HEK293 (cell line): ENCODE data around the gene FRYL.

Source experiments
- CTCF ChIA-PET: fragments of 350-600 bp; formaldehyde crosslinking; extraction: SDS; loops from one replicate; lab custom pipeline; 2021; ENCODE audit warnings: antibody characterized with exemption; lab: Yijun Ruan, JAX
- POLR2A ChIA-PET: fragments of 300-600 bp; formaldehyde crosslinking; extraction: SDS; loops from one replicate; lab custom pipeline; 2020; ENCODE audit warnings: antibody characterized with exemption, inconsistent platforms; lab: Yijun Ruan, JAX
- H3K27ac ChIP-seq: fragments of 200-500 bp; sonication (Bioruptor generic); 2 replicates; pipeline ENCODE4 v1.5.1; 2014; ENCODE audit warnings: low read depth, low read length, control low read depth, inconsistent platforms; ENCODE audit errors: extremely low read depth
- H3K36me3 ChIP-seq, 2 experiments: fragments of 200-500 bp in 1 of 2; sonication (Bioruptor generic) in 1 of 2; 1 replicate in 1 of 2; 2 replicates in 1 of 2; pipeline ENCODE4 v1.5.1; 2014 to 2017; ENCODE audit warnings: inconsistent platforms in 2 of 2, low read length in 2 of 2; ENCODE audit not compliant: control insufficient read depth in 2 of 2, insufficient read depth in 1 of 2
- H3K4me1 ChIP-seq: fragments of 200-500 bp; sonication (Bioruptor generic); 2 replicates; pipeline ENCODE4 v1.5.1; 2014; ENCODE audit warnings: mild to moderate bottlenecking, low read length, inconsistent platforms; ENCODE audit not compliant: control insufficient read depth, insufficient read depth
- H3K4me3 ChIP-seq: 2 replicates; pipeline ENCODE4 v1.5.1; 2011; ENCODE audit warnings: low read depth, mild to moderate bottlenecking, control low read depth, low read length, moderate library complexity
- H3K9me3 ChIP-seq: fragments of 200-500 bp; sonication (Bioruptor generic); 2 replicates; pipeline ENCODE4 v1.5.1; 2014; ENCODE audit warnings: low read depth, low read length, inconsistent platforms; ENCODE audit not compliant: control insufficient read depth, insufficient read depth
- EGR2 ChIP-seq: fragments of 450-650 bp; formaldehyde crosslinking; IDR thresholded peaks from 2 replicates; pipeline ENCODE4 v1.5.1; 2016; ENCODE audit warnings: low read depth, missing biosample characterization, missing genetic modification characterization
- GLIS1 ChIP-seq: fragments of 450-650 bp; formaldehyde crosslinking; IDR thresholded peaks from 2 replicates; pipeline ENCODE4 v1.5.1; 2016; ENCODE audit warnings: missing biosample characterization, missing genetic modification characterization
- KLF10 ChIP-seq: fragments of 450-650 bp; IDR thresholded peaks from 2 replicates; pipeline ENCODE4 v1.5.1; 2018; ENCODE audit warnings: missing biosample characterization, mild to moderate bottlenecking, missing genetic modification characterization
- KLF9 ChIP-seq: fragments of 450-650 bp; formaldehyde crosslinking; IDR thresholded peaks from 2 replicates; pipeline ENCODE4 v1.5.1; 2016; ENCODE audit warnings: missing biosample characterization, missing genetic modification characterization, low read depth
- MZF1 ChIP-seq: fragments of 450-650 bp; formaldehyde crosslinking; IDR thresholded peaks from 2 replicates; pipeline ENCODE4 v1.5.1; 2017; ENCODE audit warnings: missing biosample characterization, missing genetic modification characterization, borderline replicate concordance
- SP7 ChIP-seq: fragments of 450-650 bp; formaldehyde crosslinking; IDR thresholded peaks from 2 replicates; pipeline ENCODE4 v1.5.1; 2016; ENCODE audit warnings: missing biosample characterization, missing genetic modification characterization
- ZBTB21 ChIP-seq: fragments of 450-650 bp; formaldehyde crosslinking; IDR thresholded peaks from 2 replicates; pipeline ENCODE4 v1.5.1; 2017; ENCODE audit warnings: missing biosample characterization, missing genetic modification characterization
- ZEB2 ChIP-seq: fragments of 450-650 bp; formaldehyde crosslinking; IDR thresholded peaks from 2 replicates; pipeline ENCODE4 v1.5.1; 2016; ENCODE audit warnings: missing biosample characterization, missing genetic modification characterization
- ZFHX2 ChIP-seq: fragments of 450-650 bp; formaldehyde crosslinking; conservative IDR thresholded peaks from 2 replicates; pipeline ENCODE4 v1.5.1; 2016; ENCODE audit warnings: missing biosample characterization, missing genetic modification characterization
- ZFP3 ChIP-seq: fragments of 450-650 bp; formaldehyde crosslinking; IDR thresholded peaks from 2 replicates; pipeline ENCODE4 v1.5.1; 2016; ENCODE audit warnings: low read depth, missing biosample characterization, missing genetic modification characterization
- ZNF248 ChIP-seq: fragments of 450-650 bp; formaldehyde crosslinking; IDR thresholded peaks from 2 replicates; pipeline ENCODE4 v1.5.1; 2017; ENCODE audit warnings: missing biosample characterization, missing genetic modification characterization
- ZNF324 ChIP-seq: fragments of 450-650 bp; formaldehyde crosslinking; IDR thresholded peaks from 2 replicates; pipeline ENCODE4 v1.5.1; 2016; ENCODE audit warnings: missing biosample characterization, missing genetic modification characterization
- ZNF341 ChIP-seq: fragments of 450-650 bp; formaldehyde crosslinking; IDR thresholded peaks from 2 replicates; pipeline ENCODE4; 2016; ENCODE audit warnings: low read depth, missing biosample characterization, missing genetic modification characterization
- ZNF366 ChIP-seq: fragments of 450-650 bp; formaldehyde crosslinking; conservative IDR thresholded peaks from 2 replicates; pipeline ENCODE4 v1.5.1; 2016; ENCODE audit warnings: missing biosample characterization, missing genetic modification characterization
- ZNF416 ChIP-seq: fragments of 450-650 bp; formaldehyde crosslinking; IDR thresholded peaks from 2 replicates; pipeline ENCODE4 v1.5.1; 2016; ENCODE audit warnings: missing biosample characterization, missing genetic modification characterization
- ZNF585B ChIP-seq: fragments of 450-650 bp; formaldehyde crosslinking; IDR thresholded peaks from 2 replicates; pipeline ENCODE4 v1.5.1; 2016; ENCODE audit warnings: missing biosample characterization, missing genetic modification characterization
- ZNF600 ChIP-seq: fragments of 450-650 bp; formaldehyde crosslinking; IDR thresholded peaks from 2 replicates; pipeline ENCODE4 v1.5.1; 2016; ENCODE audit warnings: missing biosample characterization, missing genetic modification characterization
- ZNF623 ChIP-seq: fragments of 450-650 bp; formaldehyde crosslinking; IDR thresholded peaks from 2 replicates; pipeline ENCODE4 v1.5.1; 2016; ENCODE audit warnings: missing biosample characterization, missing genetic modification characterization
- ZNF629 ChIP-seq: fragments of 450-650 bp; formaldehyde crosslinking; IDR thresholded peaks from 2 replicates; pipeline ENCODE4 v1.5.1; 2017; ENCODE audit warnings: missing biosample characterization, missing genetic modification characterization
- ZNF658 ChIP-seq: fragments of 450-650 bp; formaldehyde crosslinking; IDR thresholded peaks from 2 replicates; pipeline ENCODE4; 2016; ENCODE audit warnings: missing biosample characterization, missing genetic modification characterization
- ZNF660 ChIP-seq: fragments of 450-650 bp; IDR thresholded peaks from 2 replicates; pipeline ENCODE4 v1.5.1; 2018; ENCODE audit warnings: missing biosample characterization, mild to moderate bottlenecking, missing genetic modification characterization
- ZNF837 ChIP-seq: fragments of 450-650 bp; formaldehyde crosslinking; IDR thresholded peaks from 2 replicates; pipeline ENCODE4 v1.5.1; 2016; ENCODE audit warnings: missing biosample characterization, missing genetic modification characterization
- TF ChIP-seq, protein P1 (sequence below): fragments of 450-650 bp; formaldehyde crosslinking; IDR thresholded peaks from 2 replicates; pipeline ENCODE4 v1.5.1; 2017; ENCODE audit warnings: missing biosample characterization, missing genetic modification characterization
- TF ChIP-seq, protein P2 (sequence below): fragments of 450-650 bp; formaldehyde crosslinking; IDR thresholded peaks from 2 replicates; pipeline ENCODE4 v1.5.1; 2016; ENCODE audit warnings: missing biosample characterization, missing genetic modification characterization
- TF ChIP-seq, protein P3 (sequence below): fragments of 450-650 bp; formaldehyde crosslinking; IDR thresholded peaks from 2 replicates; pipeline ENCODE4 v1.5.1; 2016; ENCODE audit warnings: missing biosample characterization, missing genetic modification characterization
- TF ChIP-seq, protein P4 (sequence below): fragments of 450-650 bp; formaldehyde crosslinking; IDR thresholded peaks from 2 replicates; pipeline ENCODE4 v1.5.1; 2016; ENCODE audit warnings: missing biosample characterization, missing genetic modification characterization
- TF ChIP-seq, protein P5 (sequence below): fragments of 450-650 bp; formaldehyde crosslinking; IDR thresholded peaks from 2 replicates; pipeline ENCODE4 v1.5.1; 2016; ENCODE audit warnings: missing biosample characterization, missing genetic modification characterization

The FRYL gene

DNA sequence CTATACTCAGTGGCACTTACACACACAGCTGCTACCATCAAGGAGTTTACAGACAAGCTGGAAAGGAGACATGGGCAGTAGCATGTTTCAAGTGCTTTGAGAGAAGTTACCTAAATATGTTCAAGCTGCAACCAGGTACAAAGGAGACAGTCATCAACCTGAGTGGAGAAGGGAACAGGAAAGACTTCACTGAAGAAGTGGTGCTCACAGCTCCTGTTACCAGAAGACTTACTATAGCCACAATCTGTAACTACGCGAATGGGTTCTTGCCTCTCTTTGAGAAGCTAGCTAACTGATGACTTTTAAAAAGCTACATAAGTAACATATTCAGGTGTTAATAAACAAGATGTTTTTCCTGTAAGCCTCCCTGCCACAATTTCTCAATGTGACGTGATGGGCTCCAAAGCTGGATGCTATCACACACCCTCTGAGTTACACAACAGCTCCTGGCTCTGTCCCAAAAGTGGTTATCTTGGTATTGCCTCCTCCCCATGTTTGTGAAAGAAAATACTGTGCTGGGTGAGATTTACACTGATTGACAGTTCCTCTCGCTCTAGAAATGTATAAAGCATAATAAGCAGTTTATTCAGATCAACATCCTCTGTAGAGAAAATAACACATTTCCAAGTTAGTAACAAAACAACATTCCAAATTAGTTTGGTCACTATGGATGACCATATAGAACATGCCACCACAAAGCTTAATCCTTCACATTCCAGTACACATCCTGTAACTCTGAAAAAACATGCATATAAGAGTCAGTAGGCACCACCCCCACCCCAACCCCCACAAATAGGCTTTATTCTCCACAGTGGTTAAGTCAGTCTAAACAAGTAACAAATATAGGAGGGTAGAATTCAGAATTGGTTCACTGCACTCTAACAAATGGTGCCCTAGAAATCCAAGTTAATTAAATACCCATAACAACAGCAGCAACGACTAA lies 81.8 kb downstream of the FRYL start:
- Histone ChIP-seq H3K27ac (no peak overlapping the region), H3K4me3 (no peak overlapping the region), H3K9me3 (no peaks in the 10 kb centered on the region), H3K36me3 (no peaks in the 10 kb centered on the region), H3K4me1 (peaks cover 6% of the 10 kb centered on the region)
- ChIA-PET CTCF (interaction anchor here (0.6 to 0.9 kb wide), 3 partner anchors 42 to 407 kb away, joined by 3 to 5 read pairs (median 4); no protein-coding TSS in a partner anchor), POLR2A (interaction anchor here (0.6 to 1.5 kb wide), 3 partner anchors 11 to 208 kb away, joined by 3 to 5 read pairs (median 3); partner anchors contain the start of gene OCIAD2)
- TF ChIP-seq SP7 (tag by site-specific recombination) (peak; percentile 93), ZNF623 (tag by site-specific recombination) (no peak), ZNF629 (tag by site-specific recombination) (peak; percentile 82), ZNF366 (tag by site-specific recombination) (peak; percentile 60; the same call in 1 of the 2 replicates), ZNF248 (no peak), ZNF585B (tag by site-specific recombination) (no peak), ZFP3 (tag by site-specific recombination) (no peak), MZF1 (tag by site-specific recombination) (no peak), ZBTB21 (tag by site-specific recombination) (0 out of 2 replicates have a peak, but pooled peaks have one; percentile 34), GLIS1 (tag by site-specific recombination) (0 out of 2 replicates have a peak, but pooled peaks have one; percentile 12), ZNF658 (no peak), KLF10 (tag by site-specific recombination) (0 out of 2 replicates have a peak, but pooled peaks have one; percentile 40), EGR2 (peak; percentile 30; the same call in 1 of the 2 replicates), ZNF341 (tag by site-specific recombination) (peak; percentile 91), ZNF416 (tag by site-specific recombination) (no peak), ZNF660 (tag by site-specific recombination) (peak; percentile 25; the same call in 1 of the 2 replicates), ZNF837 (tag by site-specific recombination) (no peak), ZNF324 (tag by site-specific recombination) (0 out of 2 replicates have a peak, but pooled peaks have one; percentile 19), KLF9 (peak; percentile 14; the same call in 1 of the 2 replicates), ZNF600 (peak; percentile 80), ZFHX2 (tag by site-specific recombination) (peak; percentile 49), ZEB2 (peak; percentile 60)
- TF ChIP-seq, protein P1, sequence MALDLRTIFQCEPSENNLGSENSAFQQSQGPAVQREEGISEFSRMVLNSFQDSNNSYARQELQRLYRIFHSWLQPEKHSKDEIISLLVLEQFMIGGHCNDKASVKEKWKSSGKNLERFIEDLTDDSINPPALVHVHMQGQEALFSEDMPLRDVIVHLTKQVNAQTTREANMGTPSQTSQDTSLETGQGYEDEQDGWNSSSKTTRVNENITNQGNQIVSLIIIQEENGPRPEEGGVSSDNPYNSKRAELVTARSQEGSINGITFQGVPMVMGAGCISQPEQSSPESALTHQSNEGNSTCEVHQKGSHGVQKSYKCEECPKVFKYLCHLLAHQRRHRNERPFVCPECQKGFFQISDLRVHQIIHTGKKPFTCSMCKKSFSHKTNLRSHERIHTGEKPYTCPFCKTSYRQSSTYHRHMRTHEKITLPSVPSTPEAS, result 0 out of 2 replicates have a peak, but pooled peaks have one; percentile 42
- TF ChIP-seq, protein P2, sequence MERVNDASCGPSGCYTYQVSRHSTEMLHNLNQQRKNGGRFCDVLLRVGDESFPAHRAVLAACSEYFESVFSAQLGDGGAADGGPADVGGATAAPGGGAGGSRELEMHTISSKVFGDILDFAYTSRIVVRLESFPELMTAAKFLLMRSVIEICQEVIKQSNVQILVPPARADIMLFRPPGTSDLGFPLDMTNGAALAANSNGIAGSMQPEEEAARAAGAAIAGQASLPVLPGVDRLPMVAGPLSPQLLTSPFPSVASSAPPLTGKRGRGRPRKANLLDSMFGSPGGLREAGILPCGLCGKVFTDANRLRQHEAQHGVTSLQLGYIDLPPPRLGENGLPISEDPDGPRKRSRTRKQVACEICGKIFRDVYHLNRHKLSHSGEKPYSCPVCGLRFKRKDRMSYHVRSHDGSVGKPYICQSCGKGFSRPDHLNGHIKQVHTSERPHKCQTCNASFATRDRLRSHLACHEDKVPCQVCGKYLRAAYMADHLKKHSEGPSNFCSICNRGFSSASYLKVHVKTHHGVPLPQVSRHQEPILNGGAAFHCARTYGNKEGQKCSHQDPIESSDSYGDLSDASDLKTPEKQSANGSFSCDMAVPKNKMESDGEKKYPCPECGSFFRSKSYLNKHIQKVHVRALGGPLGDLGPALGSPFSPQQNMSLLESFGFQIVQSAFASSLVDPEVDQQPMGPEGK (tag by site-specific recombination), result 0 out of 2 replicates have a peak, but pooled peaks have one; percentile 27
- TF ChIP-seq, protein P3, sequence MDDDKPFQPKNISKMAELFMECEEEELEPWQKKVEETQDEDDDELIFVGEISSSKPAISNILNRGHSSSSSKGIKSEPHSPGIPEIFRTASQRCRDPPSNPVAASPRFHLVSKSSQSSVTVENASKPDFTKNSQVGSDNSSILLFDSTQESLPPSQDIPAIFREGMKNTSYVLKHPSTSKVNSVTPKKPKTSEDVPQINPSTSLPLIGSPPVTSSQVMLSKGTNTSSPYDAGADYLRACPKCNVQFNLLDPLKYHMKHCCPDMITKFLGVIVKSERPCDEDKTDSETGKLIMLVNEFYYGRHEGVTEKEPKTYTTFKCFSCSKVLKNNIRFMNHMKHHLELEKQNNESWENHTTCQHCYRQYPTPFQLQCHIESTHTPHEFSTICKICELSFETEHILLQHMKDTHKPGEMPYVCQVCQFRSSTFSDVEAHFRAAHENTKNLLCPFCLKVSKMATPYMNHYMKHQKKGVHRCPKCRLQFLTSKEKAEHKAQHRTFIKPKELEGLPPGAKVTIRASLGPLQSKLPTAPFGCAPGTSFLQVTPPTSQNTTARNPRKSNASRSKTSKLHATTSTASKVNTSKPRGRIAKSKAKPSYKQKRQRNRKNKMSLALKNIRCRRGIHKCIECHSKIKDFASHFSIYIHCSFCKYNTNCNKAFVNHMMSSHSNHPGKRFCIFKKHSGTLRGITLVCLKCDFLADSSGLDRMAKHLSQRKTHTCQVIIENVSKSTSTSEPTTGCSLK (tag by site-specific recombination), result no peak
- TF ChIP-seq, protein P4, sequence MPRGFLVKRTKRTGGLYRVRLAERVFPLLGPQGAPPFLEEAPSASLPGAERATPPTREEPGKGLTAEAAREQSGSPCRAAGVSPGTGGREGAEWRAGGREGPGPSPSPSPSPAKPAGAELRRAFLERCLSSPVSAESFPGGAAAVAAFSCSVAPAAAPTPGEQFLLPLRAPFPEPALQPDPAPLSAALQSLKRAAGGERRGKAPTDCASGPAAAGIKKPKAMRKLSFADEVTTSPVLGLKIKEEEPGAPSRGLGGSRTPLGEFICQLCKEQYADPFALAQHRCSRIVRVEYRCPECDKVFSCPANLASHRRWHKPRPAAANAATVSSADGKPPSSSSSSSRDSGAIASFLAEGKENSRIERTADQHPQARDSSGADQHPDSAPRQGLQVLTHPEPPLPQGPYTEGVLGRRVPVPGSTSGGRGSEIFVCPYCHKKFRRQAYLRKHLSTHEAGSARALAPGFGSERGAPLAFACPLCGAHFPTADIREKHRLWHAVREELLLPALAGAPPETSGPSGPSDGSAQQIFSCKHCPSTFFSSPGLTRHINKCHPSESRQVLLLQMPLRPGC (tag by site-specific recombination), result peak; percentile 81
- TF ChIP-seq, protein P5, sequence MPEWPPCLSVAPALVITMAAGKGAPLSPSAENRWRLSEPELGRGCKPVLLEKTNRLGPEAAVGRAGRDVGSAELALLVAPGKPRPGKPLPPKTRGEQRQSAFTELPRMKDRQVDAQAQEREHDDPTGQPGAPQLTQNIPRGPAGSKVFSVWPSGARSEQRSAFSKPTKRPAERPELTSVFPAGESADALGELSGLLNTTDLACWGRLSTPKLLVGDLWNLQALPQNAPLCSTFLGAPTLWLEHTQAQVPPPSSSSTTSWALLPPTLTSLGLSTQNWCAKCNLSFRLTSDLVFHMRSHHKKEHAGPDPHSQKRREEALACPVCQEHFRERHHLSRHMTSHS (tag by site-specific recombination), result no peak
